ACHN (cell line): ENCODE results near the gene SENP7.
A peak's percentile ranks its signal among the peaks of the same experiment; 100 is the strongest.
"Not testable (repeated sequence)": the region's sequence is repeated elsewhere in the genome, so short reads cannot be mapped to it uniquely, and the experiment has no call there.

Experiments used
- DNase-seq: peaks from one replicate; pipeline ENCODE4 v3.0.0-alpha.2; 2015
- in situ Hi-C: cut with HindIII; loops from 2 replicates; pipeline ENCODE4 v1.10.0; 2017; ENCODE audit warnings: low sequenced_read_pairs, low pct_ligation_motif_present, low pct_unique_long_range_greater_than_20kb

The SENP7 gene

DNA sequence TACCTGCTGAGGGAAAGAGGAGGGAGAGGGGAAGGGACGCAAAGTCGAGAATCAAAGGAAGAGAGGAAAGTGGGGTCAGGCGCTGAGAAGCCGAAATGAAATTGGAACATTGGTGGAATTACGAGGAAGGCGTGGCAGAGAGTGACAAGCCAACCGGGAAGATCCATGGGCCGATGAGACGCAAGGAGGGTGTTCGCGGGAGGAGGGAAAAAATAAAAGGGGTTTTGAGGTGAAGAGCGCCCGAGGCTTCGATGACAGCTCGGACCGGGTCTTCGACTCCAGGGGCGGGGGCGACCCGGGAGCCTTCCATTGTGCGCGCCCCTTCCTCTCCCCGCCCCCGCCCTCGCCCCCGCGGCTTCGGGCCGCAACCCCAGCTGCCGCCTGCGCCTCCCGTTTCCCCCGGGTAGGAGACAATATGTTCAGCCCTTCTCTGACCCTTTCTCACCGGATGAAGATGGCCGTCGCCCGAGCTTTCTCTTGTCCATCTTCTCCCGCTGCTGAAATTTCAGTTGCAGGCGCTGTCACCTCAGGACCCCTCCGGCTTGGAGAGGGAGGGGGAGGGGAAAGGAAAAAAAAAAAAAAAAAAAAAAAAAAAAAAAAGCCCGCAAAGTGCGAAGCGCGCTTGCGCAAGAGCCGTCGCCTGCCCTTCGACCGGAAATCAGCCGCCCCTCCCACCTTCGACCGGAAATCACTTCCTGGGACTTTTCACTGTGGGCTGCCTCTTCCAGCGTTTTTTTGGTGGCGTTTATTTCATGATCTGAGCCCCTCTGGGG, at the start of gene SENP7:
TSS of gene SENP7 (minus strand) at position 567 of the 773 bp plus-strand sequence. CDS start at position 485, 82 bp downstream.
- in situ Hi-C loops, result no loop called here
- DNase-seq, result peak; percentile 76

DNA sequence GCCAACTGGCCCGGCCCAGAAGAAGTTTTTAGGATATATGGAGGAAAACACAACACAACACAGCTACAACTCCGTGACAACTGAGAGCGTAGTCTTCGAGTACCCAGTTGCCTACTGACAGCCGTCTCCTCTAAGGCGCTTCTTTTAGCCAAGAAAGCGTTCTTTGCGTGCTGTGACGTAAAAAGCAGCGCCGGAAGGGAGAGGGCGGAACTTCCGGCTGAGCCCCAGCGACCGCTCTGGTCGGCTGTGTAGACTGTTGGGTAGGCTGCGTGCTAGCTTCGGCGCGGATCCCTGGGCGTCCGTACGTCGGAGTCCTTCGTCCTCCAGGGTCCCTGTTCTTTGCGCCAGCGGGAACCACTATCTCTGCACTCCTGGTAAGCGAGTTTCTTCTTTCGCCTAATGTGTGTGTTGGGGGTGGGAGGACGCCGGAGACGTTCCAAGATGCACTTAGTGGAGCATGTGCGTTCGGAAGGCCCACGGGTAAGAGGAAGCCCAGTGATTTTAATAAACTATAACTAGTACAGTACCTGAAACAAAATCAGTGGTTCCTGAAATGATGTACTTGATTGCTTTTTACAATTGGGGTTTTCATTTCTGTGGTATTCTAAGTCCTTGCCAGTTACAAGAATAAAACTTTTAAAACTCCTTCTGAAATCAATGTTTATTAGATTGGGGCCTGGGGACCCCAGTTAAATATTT, 48.8 kb upstream of the SENP7 start, which contains the start of gene TRMT10C:
TSS of gene TRMT10C (plus strand) at position 239 of the 699 bp plus-strand sequence. CDS start 2,914 bp downstream, outside the sequence.
- DNase-seq, result peak; percentile 92
- in situ Hi-C loops, result no loop called here

DNA sequence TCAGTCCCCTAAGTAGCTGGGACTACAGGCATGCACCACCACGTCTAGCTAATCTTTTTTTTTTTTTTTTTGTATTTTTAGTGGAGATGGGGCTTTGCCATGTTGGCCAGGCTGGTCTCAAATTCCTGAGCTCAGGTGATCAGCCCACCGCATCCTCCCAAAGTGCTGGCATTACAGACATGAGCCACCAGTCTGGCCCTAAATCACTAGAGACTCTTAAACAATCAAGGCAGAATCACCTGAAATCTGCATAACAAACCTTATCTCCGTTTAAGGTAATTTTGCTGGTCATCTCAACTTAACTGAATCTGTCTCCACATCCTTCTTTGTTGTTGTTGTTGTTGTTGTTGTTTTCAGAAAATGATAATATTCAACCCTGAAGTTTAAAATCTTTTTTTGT, 43.1 kb upstream of the SENP7 start:
- in situ Hi-C loops, result no loop called here
- DNase-seq, result no peak

DNA sequence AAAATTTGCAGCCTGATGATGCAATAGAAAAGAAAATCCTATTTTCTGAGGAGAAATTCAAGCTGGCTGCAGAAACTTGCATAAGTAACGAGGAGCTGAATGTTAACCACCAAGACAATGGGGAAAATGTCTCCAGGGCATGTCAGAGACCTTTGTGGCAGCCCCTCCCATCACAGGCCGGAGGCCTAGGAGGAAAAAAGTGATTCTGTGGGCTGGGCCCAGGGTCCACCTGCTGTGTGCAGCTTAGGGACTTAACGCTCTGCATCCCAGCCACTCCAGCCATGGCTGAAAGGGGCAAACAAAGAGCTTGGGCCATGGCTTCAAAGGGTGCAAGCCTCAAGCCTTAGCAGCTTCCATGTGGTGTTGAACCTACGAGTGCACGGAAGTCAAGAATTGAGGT, 40.4 kb upstream of the SENP7 start:
- in situ Hi-C loops, DNase-seq: not testable (repeated sequence)

- DNase-seq, in situ Hi-C loops: not testable (repeated sequence)
Observed at GRCh38 chr3:101551359-101552081, 38.5 kb upstream of the SENP7 start.

GRCh38 chr3:101549473-101549872, 36.5 kb upstream of the SENP7 start:
- in situ Hi-C loops, result no loop called here
- DNase-seq, result no peak

- in situ Hi-C loops, result no loop called here
Observed at GRCh38 chr3:101548527-101549105, 35.6 kb upstream of the SENP7 start.

GRCh38 chr3:101544161-101544850, 31.3 kb upstream of the SENP7 start:
- in situ Hi-C loops, result no loop called here
- no peak for DNase-seq

More at GRCh38 chr3:101548527-101549105, 35.6 kb upstream of the SENP7 start:
- DNase-seq, result no peak

- no peak for DNase-seq
- in situ Hi-C loops, result no loop called here
Observed at GRCh38 chr3:101542957-101543356, 29.9 kb upstream of the SENP7 start.

- DNase-seq, in situ Hi-C loops: not testable (repeated sequence)
Observed at GRCh38 chr3:101536955-101537354, 23.9 kb upstream of the SENP7 start.

DNA sequence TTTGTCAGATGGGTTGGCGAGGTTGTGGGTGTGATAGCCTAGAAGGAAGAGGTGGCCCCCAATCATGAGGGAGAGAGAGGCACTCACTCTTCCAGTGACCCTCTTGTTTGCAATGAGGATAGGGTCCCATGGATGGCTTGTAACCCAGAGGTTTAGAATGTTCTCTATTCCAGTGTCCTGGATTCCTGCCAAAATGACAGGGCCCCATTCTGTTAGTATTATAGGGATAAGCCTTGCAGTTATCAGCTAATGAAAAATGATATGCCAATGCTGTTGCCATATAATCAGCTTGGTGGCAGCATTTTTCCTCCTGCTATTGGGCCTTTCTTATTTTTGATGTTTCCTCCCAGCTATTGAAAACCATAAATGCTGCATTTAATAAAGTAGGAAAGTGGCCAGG, 23.3 kb upstream of the SENP7 start:
- in situ Hi-C loops, result no loop called here
- DNase-seq, result no peak

DNA sequence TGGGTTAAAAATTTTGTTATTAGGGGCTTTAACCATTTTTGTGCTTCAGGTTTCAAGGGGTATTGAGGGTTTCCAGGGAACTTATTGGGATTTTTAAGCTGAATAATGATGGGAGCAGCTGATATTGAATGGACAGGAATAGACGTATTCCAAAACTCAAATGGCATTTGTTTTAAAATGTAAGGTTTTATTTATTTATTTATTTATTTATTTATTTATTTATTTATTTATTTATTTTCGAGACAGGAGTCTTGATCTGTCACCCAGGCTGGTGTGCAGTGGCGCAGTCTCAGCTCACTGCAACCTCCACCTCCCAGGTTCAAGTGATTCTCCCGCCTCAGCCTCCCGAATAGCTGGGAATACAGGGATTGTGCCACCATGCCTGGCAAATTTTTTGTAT, 22.2 kb upstream of the SENP7 start:
- in situ Hi-C loops, result no loop called here
- no peak for DNase-seq

DNA sequence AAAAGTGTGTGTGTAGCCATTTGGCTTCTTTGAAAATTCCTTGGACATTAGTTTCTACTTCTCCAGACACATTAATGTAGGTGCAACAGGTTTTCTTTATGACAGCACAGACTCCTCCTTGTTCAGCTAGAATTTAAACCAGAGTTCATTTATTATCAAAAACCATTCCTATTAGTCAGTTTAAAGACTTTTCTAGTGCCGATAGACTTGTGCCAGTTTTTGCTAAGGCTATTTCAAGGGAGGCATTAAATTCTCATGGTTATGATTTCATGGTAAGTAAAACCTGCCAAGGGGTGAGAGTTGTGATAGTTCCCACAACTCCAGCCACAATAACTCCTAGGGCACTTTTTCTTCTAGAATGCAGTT, 20.6 kb upstream of the SENP7 start:
- no peak for DNase-seq
- in situ Hi-C loops, result no loop called here

GRCh38 chr3:101532783-101533602, 20.0 kb upstream of the SENP7 start:
- no peak for DNase-seq
- in situ Hi-C loops, result no loop called here

GRCh38 chr3:101531473-101532086, 18.6 kb upstream of the SENP7 start:
- no peak for DNase-seq

GRCh38 chr3:101530686-101531047, 17.7 kb upstream of the SENP7 start:
- no peak for DNase-seq
- in situ Hi-C loops, result no loop called here

More at GRCh38 chr3:101531473-101532086, 18.6 kb upstream of the SENP7 start:
- in situ Hi-C loops, result no loop called here
